ENCODE results near the gene ABCD1.
"Not testable (repeated sequence)": the region's sequence is repeated elsewhere in the genome, so short reads cannot be mapped to it uniquely, and the experiment has no call there.

The ABCD1 gene

GRCh38 chrX:153705403-153706060, 19.1 kb upstream of the ABCD1 start:
- not testable (repeated sequence) for H3K23ac ChIP-seq (ENCODE audit: low read length); H4K12ac ChIP-seq (ENCODE audit: low read depth, low read length); H3K79me2 ChIP-seq (ENCODE audit: control insufficient read depth, insufficient read depth, low read length, poor library complexity); H3K14ac ChIP-seq (ENCODE audit: low read length); H3K4ac ChIP-seq (ENCODE audit: low read depth, low read length); H3K79me1 ChIP-seq (ENCODE audit: low read length); H2BK120ac ChIP-seq (ENCODE audit: insufficient read depth, low read length, poor library complexity); H3K4me1 ChIP-seq (ENCODE audit: control insufficient read depth in 1 of 2, insufficient read depth in 2 of 2, low read length in 2 of 2); H3K4me3 ChIP-seq (ENCODE audit: low read depth, low read length); H3K27ac ChIP-seq (ENCODE audit: low read depth, low read length); H3K27me3 ChIP-seq (ENCODE audit: insufficient read depth, low read length); H3K9ac ChIP-seq (ENCODE audit: low read length); H4K8ac ChIP-seq (ENCODE audit: low read depth, low read length); DNase-seq; H3K18ac ChIP-seq (ENCODE audit: low read length); H2AFZ ChIP-seq (ENCODE audit: insufficient read depth, low read length, poor library complexity); H3K4me2 ChIP-seq (ENCODE audit: low read length); H3K9me3 ChIP-seq (ENCODE audit: insufficient read depth, low read depth, low read length); H2BK12ac ChIP-seq (ENCODE audit: low read length); H2BK5ac ChIP-seq (ENCODE audit: low read depth, low read length, poor library complexity); H2AK5ac ChIP-seq (ENCODE audit: low read length); H4K91ac ChIP-seq (ENCODE audit: low read depth, low read length)
- WGBS (ENCODE audit: extremely low coverage, insufficient coverage, insufficient read length): no CpG with 5 or more reads among the region's 18 CpGs
- H3K36me3 ChIP-seq (ENCODE audit: control insufficient read depth in 1 of 2, insufficient read depth in 2 of 2, low read length in 2 of 2): peaks cover 72 to 73% of the 10 kb centered on the region in 2 experiments

GRCh38 chrX:153706799-153707198, 17.9 kb upstream of the ABCD1 start:
- Histone ChIP-seq H3K36me3 (ENCODE audit: control insufficient read depth in 1 of 2, insufficient read depth in 2 of 2, low read length in 2 of 2) (peaks cover 66 to 68% of the 10 kb centered on the region in 2 experiments), H3K14ac (ENCODE audit: low read length) (no peak overlapping the region), H2AK5ac (ENCODE audit: low read length) (no peak overlapping the region), H3K9me3 (ENCODE audit: insufficient read depth, low read depth, low read length) (no peaks in the 10 kb centered on the region), H3K4me3 (ENCODE audit: low read depth, low read length) (no peak overlapping the region), H3K4me1 (ENCODE audit: control insufficient read depth in 1 of 2, insufficient read depth in 2 of 2, low read length in 2 of 2) (peaks cover 5 to 8% of the 10 kb centered on the region in 2 experiments), H3K79me1 (ENCODE audit: low read length) (peaks cover 2% of the 10 kb centered on the region), H3K4me2 (ENCODE audit: low read length) (no peak overlapping the region), H4K8ac (ENCODE audit: low read depth, low read length) (no peak overlapping the region), H4K12ac (ENCODE audit: low read depth, low read length) (no peak overlapping the region), H2AFZ (ENCODE audit: insufficient read depth, low read length, poor library complexity) (no peak overlapping the region), H2BK120ac (ENCODE audit: insufficient read depth, low read length, poor library complexity) (no peak overlapping the region), H4K91ac (ENCODE audit: low read depth, low read length) (no peak overlapping the region), H3K23ac (ENCODE audit: low read length) (no peak overlapping the region), H3K27me3 (ENCODE audit: insufficient read depth, low read length) (no peaks in the 10 kb centered on the region), H2BK5ac (ENCODE audit: low read depth, low read length, poor library complexity) (no peak overlapping the region), H3K79me2 (ENCODE audit: control insufficient read depth, insufficient read depth, low read length, poor library complexity) (no peaks in the 10 kb centered on the region), H3K27ac (ENCODE audit: low read depth, low read length) (no peak overlapping the region), H2BK12ac (ENCODE audit: low read length) (no peak overlapping the region), H3K9ac (ENCODE audit: low read length) (no peak overlapping the region), H3K18ac (ENCODE audit: low read length) (no peak overlapping the region), H3K4ac (ENCODE audit: low read depth, low read length) (no peak overlapping the region)
- WGBS (ENCODE audit: extremely low coverage, insufficient coverage, insufficient read length): no CpG with 5 or more reads among the region's 9 CpGs
- DNase-seq: no peak

- Histone ChIP-seq H3K23ac (ENCODE audit: low read length) (no peak overlapping the region), H3K4me1 (ENCODE audit: control insufficient read depth in 1 of 2, insufficient read depth in 2 of 2, low read length in 2 of 2) (peaks cover 5 to 8% of the 10 kb centered on the region in 2 experiments), H2AK5ac (ENCODE audit: low read length) (no peak overlapping the region), H3K18ac (ENCODE audit: low read length) (no peak overlapping the region), H3K14ac (ENCODE audit: low read length) (no peak overlapping the region), H2AFZ (ENCODE audit: insufficient read depth, low read length, poor library complexity) (no peak overlapping the region), H3K36me3 (ENCODE audit: control insufficient read depth in 1 of 2, insufficient read depth in 2 of 2, low read length in 2 of 2) (peaks cover 62 to 63% of the 10 kb centered on the region in 2 experiments), H3K79me1 (ENCODE audit: low read length) (peaks cover 2% of the 10 kb centered on the region), H4K12ac (ENCODE audit: low read depth, low read length) (no peak overlapping the region), H2BK5ac (ENCODE audit: low read depth, low read length, poor library complexity) (no peak overlapping the region), H2BK120ac (ENCODE audit: insufficient read depth, low read length, poor library complexity) (no peak overlapping the region), H4K91ac (ENCODE audit: low read depth, low read length) (no peak overlapping the region), H3K27ac (ENCODE audit: low read depth, low read length) (no peak overlapping the region), H3K4me3 (ENCODE audit: low read depth, low read length) (no peak overlapping the region), H3K4me2 (ENCODE audit: low read length) (no peak overlapping the region), H3K4ac (ENCODE audit: low read depth, low read length) (no peak overlapping the region), H3K9ac (ENCODE audit: low read length) (no peak overlapping the region), H2BK12ac (ENCODE audit: low read length) (no peak overlapping the region), H3K79me2 (ENCODE audit: control insufficient read depth, insufficient read depth, low read length, poor library complexity) (no peaks in the 10 kb centered on the region), H4K8ac (ENCODE audit: low read depth, low read length) (no peak overlapping the region), H3K27me3 (ENCODE audit: insufficient read depth, low read length) (no peaks in the 10 kb centered on the region), H3K9me3 (ENCODE audit: insufficient read depth, low read depth, low read length) (no peaks in the 10 kb centered on the region)
- WGBS (ENCODE audit: extremely low coverage, insufficient coverage, insufficient read length): no CpG with 5 or more reads among the region's 6 CpGs
- DNase-seq: no peak
Observed at GRCh38 chrX:153707406-153707805, 17.2 kb upstream of the ABCD1 start.

- no peaks in the 10 kb centered on the region for H3K9me3 ChIP-seq (ENCODE audit: insufficient read depth, low read depth, low read length)
- H3K4me1 ChIP-seq (ENCODE audit: control insufficient read depth in 1 of 2, insufficient read depth in 2 of 2, low read length in 2 of 2): peaks cover 5 to 8% of the 10 kb centered on the region in 2 experiments
- H3K4me2 ChIP-seq (ENCODE audit: low read length): no peak overlapping the region
- no peak overlapping the region for H2AK5ac ChIP-seq (ENCODE audit: low read length)
- no peak overlapping the region for H4K8ac ChIP-seq (ENCODE audit: low read depth, low read length)
- no peaks in the 10 kb centered on the region for H3K79me2 ChIP-seq (ENCODE audit: control insufficient read depth, insufficient read depth, low read length, poor library complexity)
- whole genome bisulfite sequencing (ENCODE audit: extremely low coverage, insufficient coverage, insufficient read length): no CpG with 5 or more reads among the region's 13 CpGs
- H3K18ac ChIP-seq (ENCODE audit: low read length): no peak overlapping the region
- H3K9ac ChIP-seq (ENCODE audit: low read length): no peak overlapping the region
- no peak overlapping the region for H3K23ac ChIP-seq (ENCODE audit: low read length)
- H2AFZ ChIP-seq (ENCODE audit: insufficient read depth, low read length, poor library complexity): no peak overlapping the region
- no peak overlapping the region for H4K91ac ChIP-seq (ENCODE audit: low read depth, low read length)
- no peak overlapping the region for H3K4ac ChIP-seq (ENCODE audit: low read depth, low read length)
- peaks cover 52 to 59% of the 10 kb centered on the region in 2 experiments for H3K36me3 ChIP-seq (ENCODE audit: control insufficient read depth in 1 of 2, insufficient read depth in 2 of 2, low read length in 2 of 2)
- H4K12ac ChIP-seq (ENCODE audit: low read depth, low read length): no peak overlapping the region
- peak; percentile 81 to 88 for DNase-seq
- no peak overlapping the region for H2BK12ac ChIP-seq (ENCODE audit: low read length)
- H3K27me3 ChIP-seq (ENCODE audit: insufficient read depth, low read length): no peaks in the 10 kb centered on the region
- peaks cover 2% of the 10 kb centered on the region for H3K79me1 ChIP-seq (ENCODE audit: low read length)
- peak overlapping the region; percentile 56 for H3K27ac ChIP-seq (ENCODE audit: low read depth, low read length)
- no peak overlapping the region for H2BK5ac ChIP-seq (ENCODE audit: low read depth, low read length, poor library complexity)
- H3K14ac ChIP-seq (ENCODE audit: low read length): no peak overlapping the region
- H2BK120ac ChIP-seq (ENCODE audit: insufficient read depth, low read length, poor library complexity): no peak overlapping the region
- no peak overlapping the region for H3K4me3 ChIP-seq (ENCODE audit: low read depth, low read length)
Observed at GRCh38 chrX:153708415-153708814, 16.2 kb upstream of the ABCD1 start.

Data from trophoblast cell (in vitro differentiated cells and primary cell).